Brain microvascular endothelial cell (primary cell): Measurements from ENCODE around the gene PPM1B.

ENCODE experiments used
- DNase-seq: peaks from one replicate; pipeline ENCODE4 v3.0.0-alpha.2; 2020
- H3K27ac ChIP-seq: fragments of 250-450 bp; sonication (Bioruptor Pico); 2 replicates; pipeline ENCODE4 v1.5.1; 2020; ENCODE audit warnings: mild to moderate bottlenecking, moderate library complexity
- H3K27me3 ChIP-seq: fragments of 250-450 bp; sonication (Bioruptor Pico); replicated peaks from 2 replicates; pipeline ENCODE4 v1.5.1; 2020; ENCODE audit warnings: mild to moderate bottlenecking
- H3K36me3 ChIP-seq: fragments of 250-450 bp; sonication (Bioruptor Pico); replicated peaks from 2 replicates; pipeline ENCODE4 v1.5.1; 2020; ENCODE audit warnings: mild to moderate bottlenecking
- H3K4me3 ChIP-seq: 2 replicates; pipeline ENCODE4 v1.5.1; 2011; ENCODE audit warnings: low read depth, mild to moderate bottlenecking, control low read depth, low read length, moderate library complexity
- CTCF ChIP-seq: IDR thresholded peaks from 2 replicates; pipeline ENCODE4 v1.5.1; 2011; ENCODE audit warnings: low read depth, mild to moderate bottlenecking, moderate library complexity, low read length, control low read depth, inconsistent platforms; ENCODE audit errors: missing control alignments
- in situ Hi-C: cut with HindIII; loops from 2 replicates; pipeline ENCODE4 v1.10.0; 2017; ENCODE audit warnings: low sequenced_read_pairs, low pct_ligation_motif_present

PPM1B gene

GRCh38 chr2:44148999-44149398, 19.7 kb upstream of the PPM1B start:
- Histone ChIP-seq H3K27ac (no peak overlapping the region), H3K27me3 (no peaks in the 10 kb centered on the region), H3K4me3 (no peak overlapping the region), H3K36me3 (no peaks in the 10 kb centered on the region)
- no peak for TF ChIP-seq CTCF
- in situ Hi-C loops: no loop called here
- DNase-seq: no peak

GRCh38 chr2:44150473-44150872, 18.2 kb upstream of the PPM1B start:
- in situ Hi-C loops: no loop called here
- no peak for DNase-seq
- no peak overlapping the region for H3K4me3 ChIP-seq

GRCh38 chr2:44152865-44153669, 15.6 kb upstream of the PPM1B start:
- Histone ChIP-seq H3K27ac (no peak overlapping the region), H3K27me3 (no peaks in the 10 kb centered on the region), H3K4me3 (no peak overlapping the region), H3K36me3 (no peaks in the 10 kb centered on the region)
- DNase-seq: no peak
- no peak for TF ChIP-seq CTCF
- in situ Hi-C loops: no loop called here

More at GRCh38 chr2:44150473-44150872, 18.2 kb upstream of the PPM1B start:
- no peaks in the 10 kb centered on the region for H3K27me3 ChIP-seq
- TF ChIP-seq CTCF: no peak
- no peaks in the 10 kb centered on the region for H3K36me3 ChIP-seq
- H3K27ac ChIP-seq: no peak overlapping the region

GRCh38 chr2:44155666-44156446, 12.8 kb upstream of the PPM1B start:
- no peaks in the 10 kb centered on the region for H3K36me3 ChIP-seq
- DNase-seq: no peak
- no peak for TF ChIP-seq CTCF
- no peak overlapping the region for H3K27ac ChIP-seq
- no peak overlapping the region for H3K4me3 ChIP-seq
- H3K27me3 ChIP-seq: no peaks in the 10 kb centered on the region
- in situ Hi-C loops: no loop called here

- Histone ChIP-seq H3K27ac (no peak overlapping the region), H3K4me3 (no peak overlapping the region), H3K36me3 (no peaks in the 10 kb centered on the region), H3K27me3 (no peaks in the 10 kb centered on the region)
- DNase-seq: no peak
- in situ Hi-C loops: no loop called here
- TF ChIP-seq CTCF: no peak
Observed at GRCh38 chr2:44163777-44164176, 4.9 kb upstream of the PPM1B start.
